SK-N-SH treated with all-trans-retinoic acid at 6 μM for 48 hours (cell line): ENCODE results near the gene PCBD2.

Experiments used
- ARNTL ChIP-seq: fragments of 450-650 bp; formaldehyde crosslinking; IDR thresholded peaks from 2 replicates; pipeline ENCODE4 v1.5.0; 2020; ENCODE audit warnings: low read depth, mild to moderate bottlenecking, moderate library complexity, borderline replicate concordance
- ESRRG ChIP-seq: fragments of 250-450 bp; sonication (Bioruptor Pico); IDR thresholded peaks from 2 replicates; pipeline ENCODE4 v1.6.1; 2021; ENCODE audit warnings: mild to moderate bottlenecking
- RARB ChIP-seq: fragments of 250-450 bp; sonication (Bioruptor Pico); IDR thresholded peaks from 2 replicates; pipeline ENCODE4 v1.8.0; 2021; ENCODE audit warnings: mild to moderate bottlenecking, moderate library complexity
- SNAI2 ChIP-seq: fragments of 250-450 bp; sonication (Bioruptor Pico); IDR thresholded peaks from 2 replicates; pipeline ENCODE4 v1.5.0; 2020; ENCODE audit warnings: mild to moderate bottlenecking, moderate library complexity
- TCF4 ChIP-seq: fragments of 250-450 bp; sonication (Bioruptor Pico); IDR thresholded peaks from 2 replicates; pipeline ENCODE4 v1.8.0; 2021; ENCODE audit warnings: mild to moderate bottlenecking, moderate library complexity, borderline replicate concordance
- TOX ChIP-seq: fragments of 250-450 bp; sonication (Bioruptor Pico); IDR thresholded peaks from 2 replicates; pipeline ENCODE4 v1.8.0; 2021; ENCODE audit warnings: mild to moderate bottlenecking, moderate library complexity, borderline replicate concordance
- ZFP3 ChIP-seq: fragments of 250-450 bp; sonication (Bioruptor Pico); IDR thresholded peaks from 2 replicates; pipeline ENCODE4 v1.5.0; 2020; ENCODE audit warnings: mild to moderate bottlenecking, moderate library complexity
- ZNF8 ChIP-seq: fragments of 450-650 bp; formaldehyde crosslinking; IDR thresholded peaks from 2 replicates; pipeline ENCODE4 v1.5.0; 2020; ENCODE audit warnings: mild to moderate bottlenecking, moderate library complexity
- TF ChIP-seq, protein P1 (sequence below): fragments of 250-450 bp; sonication (Bioruptor Pico); IDR thresholded peaks from 2 replicates; pipeline ENCODE4 v1.8.0; 2020; ENCODE audit warnings: mild to moderate bottlenecking, moderate library complexity, borderline replicate concordance
- TF ChIP-seq, protein P2 (sequence below): fragments of 250-450 bp; sonication (Bioruptor Pico); IDR thresholded peaks from 2 replicates; pipeline ENCODE4 v1.5.1; 2020; ENCODE audit warnings: low read depth, mild to moderate bottlenecking, moderate library complexity

DNA sequence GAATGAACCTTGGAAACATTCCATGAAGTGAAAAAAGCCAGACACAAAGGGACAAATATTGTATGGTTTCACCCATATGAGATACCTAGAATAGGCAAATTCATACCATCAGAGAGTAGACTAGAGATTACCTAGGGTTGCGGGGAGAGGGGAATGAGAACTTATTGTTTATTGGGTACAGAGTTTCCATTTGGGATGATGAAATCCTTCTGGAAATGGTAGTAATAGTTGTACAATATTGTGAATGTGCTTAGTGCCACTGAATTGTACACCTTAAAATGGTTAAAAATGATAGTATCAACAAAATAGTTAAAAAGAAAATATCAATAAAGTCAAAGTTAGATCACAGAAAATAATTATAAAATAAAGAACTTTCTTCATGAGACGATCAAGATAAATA, 88.2 kb downstream of the PCBD2 start:
- TF ChIP-seq, protein P1, sequence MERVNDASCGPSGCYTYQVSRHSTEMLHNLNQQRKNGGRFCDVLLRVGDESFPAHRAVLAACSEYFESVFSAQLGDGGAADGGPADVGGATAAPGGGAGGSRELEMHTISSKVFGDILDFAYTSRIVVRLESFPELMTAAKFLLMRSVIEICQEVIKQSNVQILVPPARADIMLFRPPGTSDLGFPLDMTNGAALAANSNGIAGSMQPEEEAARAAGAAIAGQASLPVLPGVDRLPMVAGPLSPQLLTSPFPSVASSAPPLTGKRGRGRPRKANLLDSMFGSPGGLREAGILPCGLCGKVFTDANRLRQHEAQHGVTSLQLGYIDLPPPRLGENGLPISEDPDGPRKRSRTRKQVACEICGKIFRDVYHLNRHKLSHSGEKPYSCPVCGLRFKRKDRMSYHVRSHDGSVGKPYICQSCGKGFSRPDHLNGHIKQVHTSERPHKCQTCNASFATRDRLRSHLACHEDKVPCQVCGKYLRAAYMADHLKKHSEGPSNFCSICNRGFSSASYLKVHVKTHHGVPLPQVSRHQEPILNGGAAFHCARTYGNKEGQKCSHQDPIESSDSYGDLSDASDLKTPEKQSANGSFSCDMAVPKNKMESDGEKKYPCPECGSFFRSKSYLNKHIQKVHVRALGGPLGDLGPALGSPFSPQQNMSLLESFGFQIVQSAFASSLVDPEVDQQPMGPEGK (CRISPR knock-in tag) = no peak
- TF ChIP-seq ESRRG (CRISPR knock-in tag) = no peak
- no peak for TF ChIP-seq RARB
- TF ChIP-seq SNAI2 (CRISPR knock-in tag) = no peak
- TF ChIP-seq TCF4 (CRISPR knock-in tag) = no peak
- TF ChIP-seq ZFP3 (CRISPR knock-in tag) = no peak
- no peak for TF ChIP-seq ZNF8 (CRISPR knock-in tag)
- no peak for TF ChIP-seq TOX
- no peak for TF ChIP-seq ARNTL (CRISPR knock-in tag)
- TF ChIP-seq, protein P2, sequence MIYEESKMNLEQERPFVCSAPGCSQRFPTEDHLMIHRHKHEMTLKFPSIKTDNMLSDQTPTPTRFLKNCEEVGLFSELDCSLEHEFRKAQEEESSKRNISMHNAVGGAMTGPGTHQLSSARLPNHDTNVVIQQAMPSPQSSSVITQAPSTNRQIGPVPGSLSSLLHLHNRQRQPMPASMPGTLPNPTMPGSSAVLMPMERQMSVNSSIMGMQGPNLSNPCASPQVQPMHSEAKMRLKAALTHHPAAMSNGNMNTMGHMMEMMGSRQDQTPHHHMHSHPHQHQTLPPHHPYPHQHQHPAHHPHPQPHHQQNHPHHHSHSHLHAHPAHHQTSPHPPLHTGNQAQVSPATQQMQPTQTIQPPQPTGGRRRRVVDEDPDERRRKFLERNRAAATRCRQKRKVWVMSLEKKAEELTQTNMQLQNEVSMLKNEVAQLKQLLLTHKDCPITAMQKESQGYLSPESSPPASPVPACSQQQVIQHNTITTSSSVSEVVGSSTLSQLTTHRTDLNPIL (CRISPR knock-in tag) = no peak
